GM13976 (cell line): ENCODE data around the gene CHCHD6.

ENCODE experiments used
- DNase-seq: peaks from one replicate; pipeline ENCODE4 v3.0.0; 2012; ENCODE audit warnings: low spot score
- CTCF ChIP-seq: IDR thresholded peaks from 2 replicates; pipeline ENCODE4 v1.5.1; 2012; ENCODE audit warnings: borderline replicate concordance, mild to moderate bottlenecking; ENCODE audit not compliant: insufficient read depth; ENCODE audit errors: extremely low read depth, missing control alignments, control extremely low read depth
- in situ Hi-C: fragments of 300-500 bp; cut with MboI; formaldehyde crosslinking; loops from one replicate; pipeline ENCODE4 v1.12.0; 2022; ENCODE audit warnings: low sequenced_read_pairs, mixed read lengths, inconsistent platforms; ENCODE audit not compliant: unreplicated experiment

CHCHD6 gene

GRCh38 chr3:126891141-126891540 lies 187.1 kb downstream of the CHCHD6 start:
- DNase-seq: no peak
- in situ Hi-C loops: no loop called here
- TF ChIP-seq CTCF: no peak

GRCh38 chr3:126891791-126892190 lies 187.8 kb downstream of the CHCHD6 start:
- no peak for TF ChIP-seq CTCF
- in situ Hi-C loops: no loop called here
- DNase-seq: no peak

GRCh38 chr3:126893651-126894050 lies 189.6 kb downstream of the CHCHD6 start:
- TF ChIP-seq CTCF: no peak
- no peak for DNase-seq
- in situ Hi-C loops: no loop called here

GRCh38 chr3:126894475-126894874 lies 190.4 kb downstream of the CHCHD6 start:
- no peak for TF ChIP-seq CTCF
- in situ Hi-C loops: no loop called here
- DNase-seq: no peak

GRCh38 chr3:126895178-126896066 lies 191.4 kb downstream of the CHCHD6 start:
- in situ Hi-C loops: no loop called here
- TF ChIP-seq CTCF: no peak
- no peak for DNase-seq

GRCh38 chr3:126896067-126896441 lies 192.0 kb downstream of the CHCHD6 start:
- in situ Hi-C loops: no loop called here
- no peak for DNase-seq
- no peak for TF ChIP-seq CTCF
